GM21423 (cell line): ENCODE measurements around the gene CEP95.
"Not testable (repeated sequence)": the region's sequence is repeated elsewhere in the genome, so short reads cannot be mapped to it uniquely, and the experiment has no call there.

ENCODE experiments used
- ATAC-seq: cut with Tn5 transposase; IDR thresholded peaks from one replicate; pipeline ENCODE4 v1.9.1; 2021; ENCODE audit warnings: mild to moderate bottlenecking, moderate library complexity; ENCODE audit not compliant: unreplicated experiment

CEP95 gene, protein sequence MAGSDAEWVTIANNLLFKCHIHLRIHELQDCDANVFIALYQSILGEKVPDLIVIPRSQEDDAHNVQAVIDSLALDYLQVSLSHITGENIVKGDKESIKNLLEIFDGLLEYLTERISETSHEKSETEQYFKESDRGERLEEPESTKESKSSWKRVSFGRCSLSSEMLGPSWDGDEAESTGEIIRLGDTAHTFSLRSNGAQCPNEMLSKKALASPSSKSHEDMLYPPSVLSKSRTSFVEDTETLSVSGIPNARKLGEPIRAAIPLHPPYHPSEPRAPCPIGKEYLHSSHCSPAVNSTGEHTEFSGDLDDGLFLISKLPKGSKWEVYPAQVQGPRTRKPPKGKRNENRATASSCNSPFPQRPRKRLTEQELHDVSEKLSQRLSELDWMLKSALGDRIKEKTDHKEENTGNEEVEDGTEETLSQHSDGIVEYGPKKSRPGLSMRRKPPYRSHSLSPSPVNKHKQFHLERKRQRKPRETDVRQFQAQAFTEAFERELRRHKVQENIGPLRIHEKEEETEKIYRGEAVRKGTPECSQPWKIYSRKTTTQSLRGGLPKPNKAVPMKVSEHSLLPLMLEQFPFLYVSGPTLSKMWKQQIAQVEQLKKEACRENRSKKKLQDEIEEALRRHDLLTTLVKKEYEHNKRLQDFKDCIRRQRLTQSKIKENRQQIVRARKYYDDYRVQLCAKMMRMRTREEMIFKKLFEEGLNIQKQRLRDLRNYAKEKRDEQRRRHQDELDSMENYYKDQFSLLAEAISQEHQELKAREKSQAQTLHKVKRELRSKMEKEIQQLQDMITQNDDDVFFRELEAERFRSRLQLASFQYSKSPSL

DNA sequence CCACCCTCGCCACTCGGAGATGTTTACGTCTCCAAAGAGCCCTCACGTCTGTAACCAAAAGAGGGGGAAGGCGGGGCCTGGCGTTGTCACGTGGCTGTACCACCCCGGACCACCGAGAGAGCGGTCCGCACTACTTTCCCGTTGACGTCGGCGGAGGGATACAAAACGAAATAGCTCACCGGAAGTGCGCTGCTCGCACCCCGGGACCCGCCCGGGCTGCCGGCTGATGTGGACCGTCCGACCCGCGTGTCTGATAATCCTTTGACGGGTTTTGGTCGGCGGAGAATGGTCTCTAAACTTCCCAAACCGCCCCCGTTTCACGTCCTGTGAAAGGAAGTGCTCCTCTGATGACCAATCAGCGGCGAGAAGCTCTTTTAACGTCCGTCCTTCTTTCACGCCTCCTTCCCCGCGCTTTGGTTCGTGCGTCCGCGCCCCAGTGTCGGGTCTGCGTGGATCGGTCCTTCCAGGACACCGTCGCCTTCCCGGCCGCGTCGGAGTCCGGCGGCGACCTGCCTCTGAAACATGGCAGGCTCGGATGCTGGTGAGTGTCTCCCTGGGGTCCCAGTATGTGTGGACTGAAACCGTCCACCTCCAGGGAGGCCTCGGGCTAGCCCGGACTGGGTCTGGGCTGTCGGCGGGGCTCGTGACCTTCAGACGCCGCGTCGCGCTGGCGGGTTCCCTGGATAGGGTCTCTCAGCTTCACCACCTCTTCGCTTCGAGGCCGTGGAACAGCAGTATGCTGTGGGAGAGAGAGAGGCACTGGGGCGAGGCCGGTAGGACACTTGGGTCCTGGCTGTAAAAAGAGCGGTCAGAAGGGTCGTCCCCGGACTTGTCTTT is at the start of gene CEP95:
Gene CEP95 (plus strand): TSS at position 402 of the 837 bp plus-strand sequence. CDS start 121 bp downstream, at position 523.
- peak; percentile 51 for ATAC-seq

DNA sequence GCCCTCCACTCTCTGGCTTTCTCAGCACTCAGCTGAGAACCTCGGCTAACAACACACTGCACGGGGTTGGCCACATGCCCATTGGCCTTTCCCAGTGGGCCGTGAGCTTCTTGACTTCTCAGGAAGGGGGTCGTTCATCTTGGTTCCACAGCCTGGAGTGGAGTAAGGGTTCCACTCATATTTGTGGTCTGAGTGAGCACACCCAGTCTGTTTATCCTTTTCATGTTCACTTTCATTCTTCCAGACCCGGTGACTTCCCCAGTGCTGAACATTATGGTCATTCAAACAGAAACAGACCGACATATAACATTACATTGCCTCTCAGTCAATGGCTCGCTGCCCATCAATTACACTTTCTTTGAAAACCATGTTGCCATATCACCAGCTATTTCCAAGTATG is 49.6 kb upstream of the CEP95 start:
- no peak for ATAC-seq

DNA sequence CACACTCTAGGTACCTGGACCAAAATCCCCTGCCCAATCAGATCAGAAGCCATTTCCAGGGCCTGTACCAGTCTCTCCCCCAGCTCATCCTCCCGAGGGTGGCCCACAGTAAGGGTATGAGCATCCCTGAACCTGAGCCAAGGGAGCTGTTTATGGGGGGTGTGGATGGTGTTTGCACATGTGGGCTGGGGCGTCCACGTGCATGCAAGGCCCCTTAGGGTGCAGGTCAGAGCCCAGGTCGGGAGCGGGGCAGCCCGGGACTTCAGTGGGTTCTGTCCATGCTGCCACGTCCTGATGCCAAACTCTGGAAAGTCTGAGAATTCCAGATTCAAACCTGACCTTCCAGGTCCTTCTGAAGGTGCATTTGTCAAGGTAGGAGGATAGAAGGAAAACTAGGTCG is 48.0 kb upstream of the CEP95 start:
- no peak for ATAC-seq

DNA sequence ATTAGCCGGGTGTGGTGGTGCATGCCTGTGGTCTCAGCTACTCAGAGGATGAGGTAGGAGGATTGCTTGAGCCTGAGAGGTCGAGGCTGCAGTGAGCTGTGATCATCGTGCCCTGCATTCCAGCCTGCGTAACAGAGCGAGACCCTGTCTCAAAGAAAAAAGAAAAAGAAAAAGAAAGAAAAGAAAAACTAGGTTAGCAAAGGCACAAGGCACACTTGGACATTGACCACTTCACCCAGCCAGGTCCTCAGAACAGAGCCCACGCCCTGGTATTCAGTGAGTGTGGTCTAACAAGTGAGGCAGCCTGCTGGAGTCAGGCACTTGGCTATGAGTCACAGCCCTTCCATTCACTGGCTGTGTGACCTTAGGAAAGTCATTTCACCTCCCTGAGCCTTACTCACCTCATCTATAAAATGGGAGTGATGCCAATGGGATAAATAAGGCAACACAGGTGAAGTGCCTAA is 47.5 kb upstream of the CEP95 start:
- no peak for ATAC-seq

DNA sequence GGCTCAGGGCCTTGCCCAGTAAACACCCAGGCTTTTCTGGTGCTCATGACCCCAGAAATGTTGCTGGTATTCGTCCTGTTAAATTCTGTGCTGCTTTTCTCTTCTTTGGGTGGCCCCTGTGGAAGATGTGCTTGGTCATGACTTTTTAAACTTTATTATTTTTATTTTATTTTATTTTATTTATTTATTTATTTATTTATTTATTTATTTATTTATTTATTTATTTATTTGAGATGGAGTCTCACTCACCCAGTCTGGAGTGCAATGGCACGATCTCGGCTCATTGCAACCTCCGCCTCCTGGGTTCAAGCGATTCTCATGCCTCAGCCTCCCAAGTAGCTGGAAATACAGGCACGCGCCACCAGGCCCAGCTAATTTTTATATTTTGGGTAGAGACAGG is 47.0 kb upstream of the CEP95 start:
- ATAC-seq = not testable (repeated sequence)

DNA sequence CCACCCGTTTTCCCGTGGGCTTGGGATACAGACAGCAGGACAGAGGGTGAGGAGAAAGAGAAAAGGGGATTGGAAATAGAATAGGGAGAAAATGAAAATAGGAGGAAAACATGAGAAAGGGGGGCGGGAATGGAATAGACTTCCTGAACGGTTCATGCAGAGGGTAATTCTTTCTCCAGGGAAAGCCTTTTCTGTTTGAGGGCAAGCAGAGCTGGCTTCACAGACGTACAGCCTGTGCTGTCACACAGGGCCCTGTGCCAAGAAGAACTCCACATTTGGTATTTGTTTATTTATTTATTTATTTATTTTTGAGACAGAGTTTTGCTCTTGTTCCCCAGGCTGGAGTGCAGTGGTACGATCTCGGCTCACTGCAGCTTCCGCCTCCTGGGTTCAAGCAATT is 45.8 kb upstream of the CEP95 start:
- no peak for ATAC-seq

DNA sequence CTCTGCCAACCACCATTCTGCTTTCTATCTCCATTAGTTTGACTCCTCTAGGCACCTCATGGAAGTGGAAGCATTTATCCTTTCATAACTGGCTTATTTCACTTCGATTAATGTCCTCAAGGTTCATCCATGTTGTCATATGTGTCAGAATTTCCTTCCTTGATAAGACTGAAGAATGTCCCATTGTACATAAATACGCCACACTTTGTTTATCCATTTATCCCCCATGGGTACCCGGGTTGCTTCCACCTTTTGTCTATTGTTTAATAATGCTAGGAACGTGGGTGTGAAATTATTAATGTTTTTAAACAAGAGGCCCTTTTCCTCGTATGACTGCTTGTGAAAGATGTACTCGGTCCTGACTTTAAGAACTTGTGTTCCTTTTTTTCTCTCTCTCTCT is 45.0 kb upstream of the CEP95 start:
- no peak for ATAC-seq

DNA sequence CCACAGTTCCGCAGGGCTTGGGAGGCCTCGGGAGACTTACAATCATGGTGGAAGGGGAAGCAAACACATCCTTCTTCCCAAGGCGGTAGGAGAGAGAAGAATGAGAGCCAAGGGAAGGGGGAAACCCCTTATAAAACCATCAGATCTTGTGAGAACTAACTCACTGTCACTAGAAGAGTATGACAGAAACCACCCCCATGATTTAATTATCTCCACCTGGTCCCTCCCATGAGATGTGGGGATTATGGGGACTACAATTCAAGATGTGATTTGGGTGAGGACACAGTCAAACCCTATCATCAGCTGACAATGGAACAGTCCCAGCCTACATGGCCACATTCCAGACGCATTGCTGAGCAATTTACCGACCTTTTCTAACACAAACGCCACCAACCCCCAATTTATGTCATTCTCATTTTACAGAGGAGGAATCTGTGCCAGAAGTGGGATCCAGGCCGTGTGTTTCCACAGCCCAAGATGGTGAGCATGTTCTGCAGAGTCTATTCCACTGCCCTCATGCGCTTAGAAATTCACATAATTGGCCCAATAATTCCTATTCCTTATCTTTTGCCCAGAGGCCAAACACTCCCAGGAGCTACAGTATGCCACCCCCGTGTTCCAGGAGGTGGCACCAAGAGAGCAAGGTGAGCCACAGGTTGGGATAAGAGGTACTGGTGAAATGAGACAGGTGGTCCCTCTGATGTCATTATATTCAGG is 40.6 kb upstream of the CEP95 start:
- no peak for ATAC-seq

DNA sequence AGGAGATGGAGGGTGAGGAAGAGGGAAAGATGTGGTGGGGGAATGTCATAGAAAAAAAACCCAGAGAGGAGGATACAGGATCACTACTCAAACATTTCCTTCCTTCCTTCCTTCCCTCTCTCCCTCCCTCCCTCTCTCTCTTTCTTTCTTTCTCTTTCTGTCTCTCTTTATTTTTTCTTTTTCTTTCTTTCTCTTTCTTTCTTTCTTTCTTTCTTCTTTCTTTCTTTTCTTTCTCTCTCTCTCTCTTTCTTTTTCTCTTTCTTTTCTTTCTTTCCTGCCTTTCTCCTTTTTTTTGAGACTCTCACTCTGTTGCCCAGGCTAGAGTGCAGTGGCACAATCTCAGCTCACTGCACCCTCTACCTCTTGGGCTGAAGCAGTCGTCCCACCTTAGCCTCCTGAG is 39.9 kb upstream of the CEP95 start:
- ATAC-seq = not testable (repeated sequence)

DNA sequence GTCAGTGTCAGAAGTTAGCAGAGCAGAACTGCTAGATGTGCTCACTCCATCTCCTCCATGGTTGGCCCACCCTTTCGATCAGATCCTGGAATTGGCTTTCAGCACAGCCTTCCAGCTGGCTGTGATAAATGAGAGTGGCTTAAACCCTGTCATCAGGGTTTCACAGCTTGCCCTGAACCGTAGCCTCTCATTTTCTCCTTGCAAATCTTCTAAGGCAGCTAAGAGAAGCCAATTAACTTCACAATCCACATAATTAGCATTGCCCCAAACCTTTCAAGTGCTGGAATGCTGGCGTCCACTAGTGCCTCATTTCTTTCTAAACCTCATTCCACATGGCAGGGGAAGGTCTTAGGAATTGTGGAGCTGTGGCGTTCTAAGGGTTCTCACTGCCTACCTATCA is 36.2 kb upstream of the CEP95 start:
- no peak for ATAC-seq

DNA sequence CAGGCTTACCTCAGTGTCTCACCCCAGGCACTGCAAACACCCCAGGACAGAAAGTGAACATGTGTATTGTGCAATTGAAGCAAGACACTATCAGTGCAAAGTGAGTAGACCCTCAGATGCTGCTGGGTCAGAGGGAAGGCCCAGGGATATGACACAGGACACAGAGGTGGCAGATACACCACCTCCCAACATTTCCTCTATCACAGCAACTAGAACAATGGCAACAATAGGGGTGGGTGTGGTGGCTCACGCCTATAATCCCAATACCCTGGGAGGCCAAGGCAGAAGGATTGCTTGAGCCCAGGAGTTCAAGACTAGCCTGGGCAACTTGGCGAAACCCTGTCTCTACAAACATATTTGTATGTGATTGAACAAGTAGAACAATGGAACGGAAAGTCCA is 35.3 kb upstream of the CEP95 start:
- ATAC-seq = no peak

DNA sequence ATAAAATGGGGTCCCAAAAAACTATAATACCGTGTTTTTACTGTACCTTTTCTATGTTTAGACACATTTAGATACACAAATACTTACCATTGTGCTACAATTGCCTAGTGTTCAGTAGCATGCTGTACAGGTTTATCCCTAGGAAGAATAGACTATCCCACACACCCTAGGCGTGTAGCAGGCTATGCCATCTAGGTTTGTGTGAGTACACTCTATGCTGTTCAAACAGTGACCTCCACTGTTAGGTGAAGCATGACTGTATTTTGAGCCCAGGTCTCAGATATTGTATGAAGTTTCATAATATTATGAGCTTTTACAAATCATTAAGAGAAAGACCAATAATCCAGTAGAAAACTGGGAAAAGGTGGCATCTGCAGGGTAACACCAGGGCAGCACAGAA is 34.2 kb upstream of the CEP95 start:
- no peak for ATAC-seq

DNA sequence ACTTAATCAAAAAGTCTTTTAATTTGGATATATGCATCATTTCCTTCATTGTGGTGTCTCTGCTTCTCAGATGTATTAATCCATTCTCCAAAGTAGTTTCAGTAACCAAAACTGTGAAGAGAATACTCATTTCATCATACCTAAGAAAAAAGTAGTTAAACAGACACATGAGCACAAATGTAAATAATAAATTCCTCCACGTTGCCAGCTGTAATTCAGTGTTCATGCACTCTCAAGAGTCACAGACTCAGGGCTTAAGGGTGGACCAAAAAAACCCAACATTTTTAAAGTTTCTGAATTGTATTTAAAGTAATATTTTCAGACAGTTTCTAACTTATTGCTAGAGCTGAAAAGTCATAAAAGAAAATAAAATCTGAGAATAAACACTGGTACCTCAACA is 28.9 kb upstream of the CEP95 start:
- ATAC-seq = no peak

DNA sequence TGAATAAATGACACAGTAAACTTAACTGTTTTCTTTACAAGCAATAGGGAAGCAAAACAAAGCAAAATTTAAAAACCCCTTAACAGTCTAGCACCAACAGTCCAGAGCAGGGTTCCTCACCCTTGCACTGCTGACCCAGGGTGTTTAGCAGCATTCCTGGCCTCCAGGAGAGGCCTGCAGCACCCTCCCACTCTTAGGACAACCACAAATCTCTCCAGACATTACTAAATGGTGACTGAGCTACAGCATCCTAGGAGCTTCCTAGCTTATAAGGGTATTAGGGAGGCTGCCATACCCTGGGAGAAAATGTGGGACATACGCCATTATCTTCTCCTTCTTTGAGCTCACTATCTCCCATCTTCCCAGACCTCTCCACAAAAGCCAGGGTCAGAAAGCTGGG is 25.8 kb upstream of the CEP95 start:
- no peak for ATAC-seq

DNA sequence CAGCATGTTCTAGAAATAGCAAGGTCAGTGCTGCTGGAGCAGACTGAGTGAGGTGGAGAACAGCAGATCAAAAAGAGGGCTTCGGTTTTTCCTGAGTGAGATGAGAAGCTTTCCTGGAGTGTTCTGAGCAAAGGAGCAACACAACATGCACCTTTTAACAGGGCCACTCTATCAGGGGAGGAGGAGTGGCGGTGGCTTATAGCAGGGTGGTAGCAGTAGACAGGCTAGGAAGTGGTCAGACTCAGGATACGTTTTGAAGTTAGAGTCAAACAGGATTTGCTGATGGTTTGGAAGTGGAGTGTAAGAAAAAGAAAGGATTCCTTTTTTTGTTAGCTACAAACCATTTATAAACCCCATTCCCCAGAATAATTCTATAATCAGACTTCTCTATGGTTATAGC is 22.4 kb upstream of the CEP95 start:
- ATAC-seq = no peak

DNA sequence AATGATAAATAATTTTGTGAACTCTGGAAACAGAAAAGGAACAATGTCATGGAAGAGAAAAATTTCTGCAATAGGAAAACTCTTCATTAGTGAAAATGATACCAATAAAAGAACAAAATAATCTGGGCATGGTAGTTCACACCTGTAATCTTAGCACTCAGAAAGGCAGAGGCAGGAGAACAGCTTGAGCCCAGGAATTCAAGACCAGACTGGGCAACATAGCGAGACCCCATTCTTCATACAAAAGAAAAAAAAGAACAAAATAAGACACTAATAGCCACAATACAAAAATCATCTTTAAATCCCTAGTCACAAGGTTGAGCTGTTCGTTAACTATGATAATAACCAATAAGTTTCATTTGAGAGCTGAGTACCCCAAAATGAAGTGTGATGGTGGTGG is 18.5 kb upstream of the CEP95 start:
- ATAC-seq = no peak

DNA sequence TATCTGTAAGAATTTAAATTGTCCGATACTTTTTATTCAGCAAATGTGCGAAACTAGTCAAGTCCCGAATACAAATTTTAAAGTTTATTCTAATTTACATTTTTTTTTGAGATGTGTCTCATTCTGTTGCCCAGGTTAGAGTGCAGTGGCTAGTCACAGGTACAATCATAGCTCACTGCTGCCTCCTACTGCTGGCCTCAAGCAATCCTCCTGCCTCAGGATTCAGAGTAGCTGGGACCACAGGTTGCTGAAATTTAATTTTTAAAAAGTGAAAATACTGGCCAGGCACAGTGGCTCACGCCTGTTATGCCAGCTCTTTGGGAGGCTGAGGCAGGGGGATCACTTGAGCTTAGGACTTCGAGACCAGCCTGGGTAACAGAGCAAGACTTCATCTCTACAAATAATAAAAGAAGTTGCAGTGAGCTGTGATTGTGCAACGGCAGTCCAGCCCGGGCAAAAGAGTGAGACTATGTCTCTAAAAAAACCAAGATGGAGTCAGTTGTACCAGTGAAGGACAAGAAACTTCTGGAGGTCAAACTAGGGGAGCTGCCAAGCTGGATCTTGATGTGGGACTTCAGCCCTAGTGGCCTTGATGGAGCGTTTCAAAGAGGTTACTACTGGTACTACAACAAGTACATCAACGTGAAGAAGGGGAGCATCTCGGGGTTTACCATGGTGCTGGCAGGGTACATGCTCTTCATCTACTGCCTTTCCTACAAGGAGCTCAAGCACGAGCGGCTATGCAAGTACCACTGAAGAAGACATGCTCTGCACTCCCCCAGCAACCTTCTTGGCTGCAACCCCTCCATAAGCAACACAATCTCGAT is 15.5 kb upstream of the CEP95 start:
- ATAC-seq = no peak

DNA sequence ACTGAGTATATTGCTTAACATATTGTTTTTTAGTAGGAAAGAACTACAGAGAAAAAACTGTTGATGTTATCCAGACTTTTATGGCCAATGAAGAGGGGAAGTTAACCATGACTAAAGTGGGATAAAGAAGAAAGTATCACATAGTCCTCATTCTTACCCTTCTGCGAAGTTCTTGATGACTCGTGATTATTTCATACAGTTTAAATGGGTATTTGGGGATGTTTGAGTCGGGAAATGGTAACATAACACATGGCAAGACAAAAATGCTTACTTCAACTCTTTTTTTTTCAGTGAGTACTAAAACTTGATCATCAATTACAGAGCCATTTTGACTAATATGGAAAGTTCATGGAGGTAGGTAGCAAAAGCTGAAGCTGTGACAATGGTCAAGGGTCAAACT is 14.8 kb upstream of the CEP95 start:
- ATAC-seq = no peak

DNA sequence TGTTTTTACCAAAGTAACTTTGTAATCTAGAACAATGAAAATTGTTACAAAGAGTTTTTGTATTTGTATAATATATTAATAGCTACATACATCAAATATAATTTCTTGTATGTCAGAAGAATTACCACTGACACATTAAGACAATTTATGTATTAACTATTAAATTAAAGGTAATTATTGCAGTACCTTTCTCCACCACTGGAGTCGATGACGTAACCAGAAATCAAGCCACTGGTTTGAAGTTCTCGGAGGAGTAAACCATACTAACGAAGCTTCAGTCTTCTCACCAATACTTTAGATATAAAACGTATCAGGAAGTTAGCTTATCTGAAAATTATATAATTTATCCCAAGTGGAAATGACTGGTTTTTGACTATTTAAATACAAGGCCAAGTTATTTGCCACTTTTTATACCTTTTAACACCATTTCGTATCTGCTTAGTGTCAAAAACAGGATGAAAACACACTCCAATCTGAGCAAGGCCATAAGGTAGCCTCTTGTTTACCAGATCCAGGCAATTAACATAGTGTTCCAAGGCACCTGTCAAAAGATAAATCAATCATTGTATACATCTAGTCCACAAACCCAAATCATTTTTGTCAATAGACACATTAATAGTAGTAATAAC is 14.2 kb upstream of the CEP95 start:
- no peak for ATAC-seq
